HG02642 (cell line): ENCODE data around the gene SEMA3F.
A peak's percentile ranks its signal among the peaks of the same experiment; 100 is the strongest.

Source experiments
- ATAC-seq: cut with Tn5 transposase; IDR thresholded peaks from one replicate; pipeline ENCODE4 v1.9.1; 2021; ENCODE audit warnings: mild to moderate bottlenecking; ENCODE audit not compliant: unreplicated experiment, poor library complexity

The SEMA3F gene

GRCh38 chr3:50154476-50154839 lies 666 bp upstream of the SEMA3F start:
- peak; percentile 27 for ATAC-seq

DNA sequence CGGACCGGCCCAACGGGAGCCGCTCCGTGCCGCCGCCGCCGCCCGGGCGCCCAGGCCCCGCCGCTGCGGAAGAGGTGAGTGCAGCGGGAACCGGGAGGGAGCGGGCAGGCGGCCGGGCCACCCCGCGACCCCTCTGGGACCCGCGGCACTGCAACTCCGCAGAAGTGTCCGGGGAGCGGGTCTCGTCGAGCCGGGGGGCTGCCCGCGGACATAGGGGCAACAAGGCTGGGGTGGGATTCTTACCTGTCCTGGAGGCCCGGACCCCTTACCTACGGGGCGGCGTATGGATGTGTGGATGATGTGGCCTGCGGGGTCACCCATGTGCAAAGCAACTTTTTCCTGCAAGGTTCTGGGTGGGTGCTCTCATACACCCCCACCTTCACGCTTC lies 361 bp downstream of the SEMA3F start:
- ATAC-seq = no peak

- no peak for ATAC-seq
Measured at GRCh38 chr3:50155891-50156290, 767 bp downstream of the SEMA3F start.

DNA sequence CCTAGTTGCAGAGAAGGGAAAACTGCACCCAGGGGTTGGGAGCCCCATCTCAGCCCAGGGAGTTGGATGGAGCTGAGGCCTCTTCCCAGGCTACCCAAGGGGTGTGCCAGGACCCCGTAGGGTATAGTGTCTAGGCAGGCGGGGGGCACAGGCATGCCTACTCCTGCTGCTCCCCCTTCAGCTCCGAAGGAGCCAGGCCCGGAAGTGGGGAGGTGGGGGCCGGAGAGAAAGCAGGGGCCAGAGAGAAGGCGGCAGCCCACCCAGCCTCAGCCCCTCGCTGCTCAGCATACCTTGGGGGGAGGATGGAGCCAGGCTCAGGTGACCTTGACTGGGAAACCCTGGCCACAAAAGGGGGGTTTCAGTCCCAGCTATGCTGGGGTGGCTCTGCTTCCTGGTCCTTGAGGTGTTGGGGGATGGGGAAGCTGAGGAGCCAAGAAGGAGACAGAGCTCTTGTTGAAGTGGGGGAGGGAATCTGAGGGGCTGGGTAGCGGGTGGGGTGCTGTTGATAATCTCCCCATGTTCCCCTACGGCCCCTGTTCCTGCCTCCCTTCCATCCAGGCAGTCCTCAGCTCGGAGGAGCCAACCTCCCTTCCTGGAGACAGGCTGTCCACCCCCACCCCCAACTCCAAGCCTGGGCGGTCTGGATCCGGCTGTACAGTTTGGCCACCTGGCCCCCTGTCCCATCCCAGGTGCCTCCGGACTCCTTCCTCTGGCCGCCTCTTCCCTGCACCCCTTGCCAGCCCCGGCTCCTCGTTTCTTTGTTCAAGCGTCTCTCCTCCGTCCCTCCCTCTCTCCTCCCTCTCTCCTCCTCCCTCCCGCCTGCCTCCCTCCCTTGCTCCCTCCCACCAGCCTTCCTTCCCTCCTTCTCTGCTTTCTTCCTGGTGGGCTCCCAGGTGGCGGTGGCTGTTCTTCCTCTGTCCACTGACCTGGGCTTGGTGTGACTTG lies 1.7 kb downstream of the SEMA3F start:
- no peak for ATAC-seq

GRCh38 chr3:50157827-50158529 lies 2.9 kb downstream of the SEMA3F start:
- no peak for ATAC-seq

DNA sequence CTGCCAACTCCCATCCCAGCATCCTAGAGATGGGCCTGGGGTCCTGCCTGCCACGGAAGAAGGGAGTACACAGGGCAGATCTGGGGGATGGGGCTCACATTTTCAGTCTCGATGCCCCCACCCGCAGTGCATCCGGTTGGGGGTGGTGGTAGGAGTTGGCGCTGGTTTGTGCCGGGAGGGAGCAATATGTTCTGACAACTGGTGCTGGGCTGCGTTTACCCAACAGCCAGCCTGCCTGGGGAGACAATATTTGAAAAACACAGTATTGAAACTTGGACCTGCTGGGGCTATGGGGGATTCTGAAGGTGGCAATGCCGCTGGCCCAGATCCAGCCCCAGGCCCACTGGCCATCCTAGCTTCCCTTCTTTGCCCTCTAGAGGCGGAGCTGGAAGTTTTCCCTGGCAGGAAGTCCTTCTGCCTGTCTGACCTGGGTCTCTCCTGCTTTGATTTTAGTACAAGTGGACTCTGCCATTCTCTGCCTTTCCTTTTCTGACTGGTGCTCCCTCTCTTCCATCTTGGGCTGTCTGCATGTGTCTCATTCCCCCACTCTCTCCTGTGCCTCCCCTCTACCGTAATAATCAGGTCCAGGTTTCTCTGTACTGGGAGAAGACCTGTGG lies 3.5 kb downstream of the SEMA3F start:
- no peak for ATAC-seq

GRCh38 chr3:50160561-50160983 lies 5.4 kb downstream of the SEMA3F start:
- no peak for ATAC-seq

DNA sequence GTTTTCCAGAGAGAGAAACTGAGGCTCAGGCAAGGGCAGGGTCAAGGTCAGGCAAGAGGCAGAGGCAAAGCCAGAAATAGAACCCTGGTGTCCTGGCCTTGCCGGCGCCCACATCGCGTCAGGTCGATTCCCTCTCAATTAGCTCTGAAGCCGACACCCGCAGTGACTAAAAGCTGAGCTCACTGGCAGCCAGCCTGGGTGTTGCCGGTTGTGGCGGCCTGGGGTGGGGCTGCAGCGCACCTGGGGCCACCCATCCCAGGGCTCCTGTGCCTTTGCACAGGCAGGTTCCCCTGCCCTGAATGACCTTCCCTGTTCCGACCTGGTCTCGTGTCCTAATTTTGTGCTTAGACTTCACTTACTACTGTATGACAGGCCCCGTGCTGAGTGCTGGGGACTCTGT lies 6.2 kb downstream of the SEMA3F start:
- no peak for ATAC-seq

DNA sequence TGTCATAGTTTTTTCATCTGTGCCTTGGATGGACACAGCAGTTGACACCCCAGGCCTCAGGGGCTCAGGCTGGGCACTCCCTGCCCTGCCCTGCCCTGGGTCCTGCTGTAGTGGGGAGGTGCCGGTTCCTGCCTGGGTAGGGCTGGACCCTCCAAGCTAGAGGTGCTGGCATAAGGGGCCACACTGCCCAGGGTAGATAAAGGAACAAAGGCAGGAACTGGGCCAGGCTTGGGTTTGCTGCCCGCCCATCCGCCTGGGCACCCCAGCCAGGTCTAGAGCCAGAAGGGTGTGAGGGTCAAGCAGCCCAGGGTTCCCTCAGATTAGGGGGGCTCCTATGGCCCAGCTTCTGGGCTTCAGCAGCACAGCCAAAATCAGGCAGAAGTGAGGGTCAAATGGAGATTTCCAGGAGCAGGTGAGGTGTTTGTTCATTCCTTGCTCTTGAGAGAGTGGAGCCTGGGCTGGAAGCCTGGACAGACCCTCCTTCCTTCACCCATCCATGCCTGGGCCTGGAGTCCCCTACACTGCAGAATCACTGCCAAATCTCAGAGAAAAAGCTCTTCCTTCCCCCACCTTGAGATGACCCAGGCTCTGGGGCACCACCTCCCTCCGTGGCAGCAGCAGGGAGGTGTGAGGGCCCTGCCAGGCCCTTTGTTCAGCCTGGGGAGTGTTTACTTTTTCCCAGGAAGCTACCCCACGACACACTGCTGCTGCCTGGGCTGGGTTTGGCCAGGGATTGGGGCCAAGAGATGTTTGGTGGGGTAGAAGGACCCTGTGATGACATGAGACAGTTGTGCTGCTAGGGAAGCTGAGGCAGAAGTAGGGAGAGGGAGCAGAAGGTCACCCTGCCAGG lies 7.1 kb downstream of the SEMA3F start:
- no peak for ATAC-seq

DNA sequence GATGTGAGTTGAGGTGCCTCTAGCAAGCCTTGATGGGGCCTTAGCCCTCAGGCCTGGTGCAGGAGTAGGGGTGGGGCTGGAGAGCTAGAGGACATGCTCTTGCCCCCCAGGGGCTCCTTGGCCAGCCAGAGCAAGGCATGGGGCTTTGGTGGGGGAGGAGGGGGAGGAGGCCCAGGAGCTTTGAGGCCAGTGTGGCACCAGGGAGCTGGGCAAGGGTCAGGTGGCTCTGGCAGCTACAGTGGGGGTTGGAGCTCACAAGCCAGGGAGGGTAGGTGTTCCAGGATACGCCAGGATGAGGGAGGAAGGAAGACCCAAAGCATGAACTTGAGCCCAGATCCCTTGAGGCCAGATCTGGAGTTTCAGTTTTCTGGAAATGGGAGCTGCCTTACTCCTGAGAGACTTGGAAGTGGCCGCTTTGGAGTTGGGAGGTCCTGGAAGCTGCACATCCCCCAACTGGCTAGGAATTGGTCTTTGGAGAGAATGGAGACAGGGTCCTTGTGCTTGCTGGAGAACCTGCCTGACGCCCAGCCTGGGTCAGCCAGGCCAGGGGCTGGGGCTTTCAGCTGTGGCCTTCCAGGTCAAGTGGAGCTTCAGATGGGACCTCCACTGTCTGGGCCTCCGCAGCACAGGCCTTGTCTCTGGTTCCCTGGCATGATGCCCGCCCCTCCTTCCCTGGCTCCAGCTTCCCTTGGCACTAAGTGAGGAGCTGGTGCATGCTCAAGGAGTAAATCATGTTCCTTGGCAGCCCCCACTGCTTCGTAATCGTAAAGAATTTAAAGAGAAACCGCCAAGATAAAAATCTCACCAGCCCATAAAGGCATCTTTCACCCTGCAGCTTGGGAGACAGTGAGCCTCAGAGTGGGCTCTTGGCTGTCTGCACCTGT lies 8.7 kb downstream of the SEMA3F start:
- ATAC-seq = no peak

GRCh38 chr3:50164481-50164880 lies 9.4 kb downstream of the SEMA3F start:
- ATAC-seq = no peak

DNA sequence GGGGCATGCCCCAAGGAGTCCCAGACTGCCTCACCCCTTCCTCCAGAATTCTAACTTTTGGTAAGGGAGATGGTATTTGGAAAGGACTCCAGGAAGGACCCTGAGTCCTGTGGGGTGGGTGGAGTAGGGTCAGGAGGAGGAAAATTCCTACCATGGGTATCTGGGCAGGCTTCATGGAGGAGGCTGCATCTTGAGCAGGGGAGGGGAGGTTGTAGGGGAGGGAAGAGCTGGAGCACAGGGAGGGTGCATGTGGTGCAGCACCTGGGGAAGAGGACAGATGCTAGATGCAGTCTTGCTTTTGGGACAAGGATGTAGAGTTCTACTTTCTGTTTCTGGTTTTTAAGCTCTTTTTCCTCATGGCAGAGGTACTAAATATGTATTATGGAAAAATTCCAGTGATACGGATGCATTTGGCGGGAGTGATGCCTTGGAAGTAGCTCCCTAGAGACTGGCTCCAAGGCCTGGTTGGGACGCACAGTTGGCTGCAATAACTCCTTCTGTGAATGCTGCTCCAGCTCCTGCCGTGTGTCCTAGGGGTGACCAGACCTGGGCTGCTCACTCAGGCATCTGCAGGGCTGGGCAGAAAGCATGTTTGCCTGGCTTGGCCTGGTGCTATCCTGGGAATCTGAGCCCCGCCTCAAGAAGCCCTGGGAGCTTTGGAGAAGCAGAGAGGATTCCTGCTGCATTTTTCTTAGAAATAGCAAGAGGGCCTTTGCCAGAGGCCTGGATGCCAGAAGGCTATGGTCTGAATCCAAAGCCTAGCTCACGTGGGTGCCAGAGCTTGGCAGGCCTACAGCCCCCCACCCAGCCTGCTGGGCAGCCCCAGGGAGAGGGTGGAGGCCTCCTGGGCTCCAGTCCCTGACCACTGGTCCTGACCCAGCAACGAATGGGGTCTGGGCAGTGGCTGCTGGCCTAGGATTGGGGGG lies 10.1 kb downstream of the SEMA3F start:
- no peak for ATAC-seq

DNA sequence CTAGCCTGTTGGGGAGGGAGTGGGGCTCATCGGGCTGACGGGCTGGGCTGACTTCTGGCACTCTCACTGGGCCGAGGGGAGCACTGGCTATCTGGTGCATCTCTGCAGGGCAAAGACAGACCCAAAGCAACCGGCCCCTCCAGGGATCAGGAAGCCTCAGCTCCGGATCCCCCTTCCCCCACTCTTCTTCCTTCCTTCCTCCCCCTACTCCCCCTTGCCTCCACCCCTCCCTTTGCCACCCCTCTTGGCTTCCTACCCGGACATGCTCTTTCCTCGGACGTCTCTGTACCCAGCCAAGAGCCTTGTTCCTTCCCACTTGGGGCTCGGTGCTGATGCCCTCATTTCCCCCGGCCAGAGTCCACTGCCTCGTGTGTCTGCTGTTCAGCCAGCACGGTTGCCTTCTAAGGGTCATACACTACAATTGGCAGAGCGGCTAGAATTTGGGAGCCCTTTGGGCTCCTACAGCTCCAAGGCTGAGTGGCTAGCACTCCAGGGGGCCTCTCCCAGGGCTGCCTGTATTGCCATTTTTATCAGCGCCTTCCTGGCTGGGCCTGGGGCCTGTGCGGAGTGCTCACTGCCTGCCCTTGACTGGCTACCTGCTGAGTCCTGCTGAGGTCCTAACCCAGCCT lies 10.9 kb downstream of the SEMA3F start:
- ATAC-seq = no peak

- ATAC-seq = no peak
Measured at GRCh38 chr3:50166620-50167019, 11.5 kb downstream of the SEMA3F start.

- ATAC-seq = no peak
Measured at GRCh38 chr3:50167069-50167840, 12.1 kb downstream of the SEMA3F start.

- no peak for ATAC-seq
Measured at GRCh38 chr3:50167841-50168209, 12.7 kb downstream of the SEMA3F start.

- no peak for ATAC-seq
Measured at GRCh38 chr3:50168388-50168787, 13.3 kb downstream of the SEMA3F start.
